COR-L47 (cell line): Measurements from ENCODE around the gene FCGR3B.
"Not testable (repeated sequence)": the region's sequence is repeated elsewhere in the genome, so short reads cannot be mapped to it uniquely, and the experiment has no call there.

Experiments
- DNase-seq: peaks from one replicate; lab custom pipeline; 2025; lab: John Stamatoyannopoulos, UW

The FCGR3B gene

DNA sequence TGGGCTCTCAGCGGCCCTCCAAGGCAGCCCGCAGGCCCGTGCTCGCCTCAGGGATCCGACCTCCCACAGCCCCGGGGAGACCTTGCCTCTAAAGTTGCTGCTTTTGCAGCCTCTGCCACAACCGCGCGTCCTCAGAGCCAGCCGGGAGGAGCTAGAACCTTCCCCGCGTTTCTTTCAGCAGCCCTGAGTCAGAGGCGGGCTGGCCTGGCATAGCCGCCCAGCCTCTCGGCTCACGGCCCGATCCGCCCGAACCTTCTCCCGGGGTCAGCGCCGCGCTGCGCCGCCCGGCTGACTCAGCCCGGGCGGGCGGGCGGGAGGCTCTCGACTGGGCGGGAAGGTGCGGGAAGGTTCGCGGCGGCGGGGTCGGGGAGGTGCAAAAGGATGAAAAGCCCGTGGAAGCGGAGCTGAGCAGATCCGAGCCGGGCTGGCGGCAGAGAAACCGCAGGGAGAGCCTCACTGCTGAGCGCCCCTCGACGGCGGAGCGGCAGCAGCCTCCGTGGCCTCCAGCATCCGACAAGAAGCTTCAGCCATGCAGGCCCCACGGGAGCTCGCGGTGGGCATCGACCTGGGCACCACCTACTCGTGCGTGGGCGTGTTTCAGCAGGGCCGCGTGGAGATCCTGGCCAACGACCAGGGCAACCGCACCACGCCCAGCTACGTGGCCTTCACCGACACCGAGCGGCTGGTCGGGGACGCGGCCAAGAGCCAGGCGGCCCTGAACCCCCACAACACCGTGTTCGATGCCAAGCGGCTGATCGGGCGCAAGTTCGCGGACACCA, 25.0 kb downstream of the FCGR3B start:
- DNase-seq = not testable (repeated sequence)

DNA sequence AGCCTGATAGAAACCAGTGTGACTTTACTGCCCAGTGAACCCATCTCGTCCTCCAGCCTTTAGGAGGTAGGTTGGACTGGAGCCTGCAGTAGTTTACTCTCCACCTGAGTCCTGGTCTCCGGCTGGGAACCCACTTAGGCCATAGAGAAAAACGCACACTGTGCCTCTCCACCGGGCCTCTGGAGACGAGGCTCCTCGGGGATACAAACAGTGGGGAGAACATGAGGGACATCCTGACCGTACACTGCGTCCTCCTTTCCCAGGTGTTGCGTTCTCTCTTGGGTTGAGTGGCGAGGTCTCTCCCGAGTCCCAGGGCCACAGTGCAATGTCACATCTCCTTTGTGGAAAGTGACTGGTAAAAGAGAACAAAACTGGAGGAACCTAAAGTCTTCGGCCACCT, 26.0 kb downstream of the FCGR3B start:
- not testable (repeated sequence) for DNase-seq

DNA sequence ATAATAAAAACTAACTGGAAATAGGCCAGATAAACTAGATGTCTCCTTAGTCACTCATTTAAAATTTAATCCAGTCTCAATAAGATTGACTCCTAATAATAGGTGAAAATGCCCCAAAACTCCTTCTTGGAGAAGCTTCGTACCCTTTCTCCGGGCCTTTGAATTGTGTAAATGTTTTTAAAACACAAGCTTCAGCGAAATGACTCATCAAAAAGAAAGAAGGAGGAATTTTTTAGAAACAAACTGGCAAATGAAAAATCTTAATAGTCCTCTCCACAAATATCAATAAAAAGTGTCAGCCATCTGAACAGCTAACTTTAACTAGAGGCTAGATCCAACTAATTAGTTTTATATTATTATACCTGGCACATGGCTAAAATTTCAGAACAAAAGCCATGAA, 33.9 kb downstream of the FCGR3B start:
- not testable (repeated sequence) for DNase-seq

DNA sequence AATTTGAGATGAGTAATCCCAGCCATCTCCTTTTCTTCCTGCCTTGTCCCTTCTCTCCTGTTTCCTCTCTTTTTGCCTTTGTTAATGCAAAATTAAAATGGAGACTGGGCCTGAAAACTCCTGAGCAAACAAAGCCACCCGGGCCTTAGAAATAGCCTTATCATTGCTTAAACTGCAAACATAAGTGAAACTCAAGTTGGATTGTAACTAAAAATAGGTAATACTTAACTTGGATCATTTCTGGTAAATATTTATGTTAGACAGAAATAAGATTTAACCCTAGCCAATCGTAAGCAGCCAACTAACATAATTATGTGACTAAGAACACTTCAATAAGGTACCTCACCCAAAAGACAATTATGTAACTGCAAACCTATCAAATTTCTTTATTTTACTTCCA, 35.4 kb downstream of the FCGR3B start:
- not testable (repeated sequence) for DNase-seq

DNA sequence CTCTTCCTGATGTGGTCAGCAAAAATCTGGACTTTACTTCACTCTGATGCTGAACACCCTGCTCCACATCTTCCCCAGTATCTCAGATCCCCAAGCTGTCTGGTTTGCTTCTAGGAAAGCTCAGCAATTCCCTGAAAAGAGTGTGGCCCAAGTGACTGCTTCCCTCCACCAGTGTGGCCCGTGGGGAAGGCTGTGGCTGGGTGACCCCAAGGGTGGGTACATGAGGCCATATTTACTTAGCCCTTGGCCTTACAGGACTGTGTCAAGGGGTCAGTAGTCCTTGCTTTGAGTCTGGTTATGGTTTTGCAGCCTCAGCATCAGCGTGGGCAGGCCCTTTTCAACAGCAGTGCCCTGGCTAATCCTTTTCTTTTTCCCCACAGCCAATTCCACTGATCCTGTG, 35.8 kb downstream of the FCGR3B start:
- not testable (repeated sequence) for DNase-seq

DNA sequence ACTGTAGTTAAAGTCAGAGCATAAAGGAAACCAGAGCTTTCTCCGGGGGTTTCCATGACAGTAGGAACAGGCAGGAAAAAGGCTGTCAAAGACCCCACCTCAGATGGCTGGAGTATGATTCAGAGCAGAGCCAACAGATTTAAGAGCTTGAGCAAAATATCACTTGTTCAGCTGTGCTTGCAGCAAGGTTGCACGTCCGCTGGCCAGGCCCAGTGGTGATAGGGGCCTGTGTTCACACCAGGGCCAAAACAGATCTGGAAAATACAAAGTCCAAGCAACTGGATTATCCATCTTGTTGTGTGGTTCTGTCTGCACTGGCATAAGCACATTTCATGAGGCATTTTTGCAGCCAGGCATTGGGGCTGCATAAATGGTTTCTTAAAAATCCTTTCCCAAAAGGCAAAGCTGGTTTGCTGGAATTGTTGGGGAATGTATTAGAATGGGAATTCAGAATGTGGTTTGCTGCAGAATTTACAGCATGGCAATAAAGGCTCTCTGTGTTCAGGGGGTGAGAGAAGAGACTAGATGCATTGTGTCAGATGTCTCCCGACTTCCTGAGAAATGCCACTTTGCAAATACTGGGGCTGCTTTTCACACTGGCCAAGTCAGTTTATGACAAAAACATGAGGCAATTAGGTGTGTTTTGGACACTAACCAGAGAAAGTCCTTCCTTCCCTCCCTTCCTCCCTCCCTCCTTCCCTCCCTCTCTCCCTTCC, 36.5 kb downstream of the FCGR3B start:
- DNase-seq = not testable (repeated sequence)

DNA sequence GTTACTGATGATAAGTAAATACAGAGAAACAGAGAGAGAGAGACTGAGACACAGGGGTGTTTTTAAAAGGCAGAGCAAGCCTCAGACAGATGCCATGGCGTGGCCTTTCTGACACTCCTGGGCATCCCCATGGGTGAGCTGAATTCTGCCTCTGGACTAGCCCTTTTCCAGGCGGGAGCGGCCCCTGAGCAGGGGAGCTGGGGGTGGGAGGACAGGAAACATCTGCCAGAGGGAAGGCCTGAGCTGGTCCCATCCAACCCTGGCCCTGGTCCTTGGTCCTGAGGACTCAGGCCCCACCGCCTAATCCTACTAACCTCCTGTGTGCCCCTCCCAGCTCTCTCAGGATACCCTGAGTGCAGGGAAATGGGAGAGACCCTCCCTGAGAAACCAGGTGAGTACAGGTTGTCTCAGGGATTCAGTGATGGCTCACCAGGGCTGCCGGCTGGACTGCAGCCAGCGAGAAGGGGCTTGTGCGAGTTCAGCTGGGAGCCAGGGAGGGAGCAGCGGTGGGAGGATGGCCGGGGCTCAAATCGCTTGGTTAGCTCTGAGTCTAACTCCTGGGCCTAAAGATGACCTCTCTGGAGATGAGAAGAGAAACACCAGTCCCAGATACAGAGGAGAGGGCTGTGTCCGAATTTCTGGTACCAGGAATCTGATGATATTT, 37.8 kb downstream of the FCGR3B start:
- not testable (repeated sequence) for DNase-seq

DNA sequence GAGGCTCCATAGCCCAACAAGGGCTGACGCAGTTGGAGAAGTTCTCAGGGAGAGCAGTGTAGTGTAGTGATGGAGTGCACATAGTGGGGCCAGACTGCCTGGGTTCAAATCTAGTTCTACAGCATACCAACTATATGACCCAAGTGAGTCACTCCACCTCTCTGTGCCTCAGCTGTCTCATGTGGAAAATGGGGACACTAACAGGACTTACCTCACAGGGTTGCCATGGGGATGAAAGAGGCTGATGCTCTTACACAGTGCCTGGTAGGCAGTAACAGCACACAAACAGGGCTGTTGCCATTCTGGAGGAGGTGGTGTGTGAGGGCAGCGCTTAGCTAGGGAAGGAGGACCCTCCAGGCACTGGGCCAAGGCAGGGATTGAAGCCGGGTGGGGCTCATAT, 38.4 kb downstream of the FCGR3B start:
- DNase-seq = not testable (repeated sequence)

DNA sequence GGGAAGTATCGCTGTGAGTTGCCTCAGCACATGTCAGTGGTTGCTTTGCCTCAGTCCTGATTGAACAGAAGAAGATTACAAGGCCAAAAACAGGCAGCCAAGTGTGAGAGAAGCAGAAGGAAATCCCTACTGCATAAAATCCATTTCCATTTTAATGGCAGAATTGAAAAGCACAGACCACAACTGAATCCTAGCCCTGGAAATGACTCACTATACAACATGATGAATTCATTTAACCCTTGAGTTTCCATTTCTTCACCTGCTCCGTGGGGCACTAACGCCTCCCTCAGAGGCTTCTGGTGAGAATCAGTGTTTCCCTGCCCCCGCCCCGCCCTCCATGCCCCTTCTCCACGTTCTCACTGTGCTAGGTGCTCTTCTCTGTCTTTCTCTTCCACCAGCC, 41.1 kb downstream of the FCGR3B start:
- DNase-seq = not testable (repeated sequence)

DNA sequence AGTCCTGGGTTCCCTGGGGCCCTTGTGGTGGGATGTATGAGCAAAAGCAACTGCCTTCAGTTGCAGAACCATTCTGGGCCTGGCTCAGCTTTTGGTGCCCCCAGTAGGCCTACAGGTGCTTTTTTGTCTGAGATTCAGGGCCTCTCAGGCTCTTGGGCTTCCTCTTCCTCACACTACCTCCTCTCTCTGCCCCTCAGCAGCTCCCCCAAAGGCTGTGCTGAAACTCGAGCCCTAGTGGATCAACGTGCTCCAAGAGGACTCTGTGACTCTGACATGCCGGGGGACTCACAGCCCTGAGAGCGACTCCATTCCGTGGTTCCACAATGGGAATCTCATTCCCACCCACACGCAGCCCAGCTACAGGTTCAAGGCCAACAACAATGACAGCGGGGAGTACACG, 41.6 kb downstream of the FCGR3B start:
- DNase-seq = not testable (repeated sequence)

DNA sequence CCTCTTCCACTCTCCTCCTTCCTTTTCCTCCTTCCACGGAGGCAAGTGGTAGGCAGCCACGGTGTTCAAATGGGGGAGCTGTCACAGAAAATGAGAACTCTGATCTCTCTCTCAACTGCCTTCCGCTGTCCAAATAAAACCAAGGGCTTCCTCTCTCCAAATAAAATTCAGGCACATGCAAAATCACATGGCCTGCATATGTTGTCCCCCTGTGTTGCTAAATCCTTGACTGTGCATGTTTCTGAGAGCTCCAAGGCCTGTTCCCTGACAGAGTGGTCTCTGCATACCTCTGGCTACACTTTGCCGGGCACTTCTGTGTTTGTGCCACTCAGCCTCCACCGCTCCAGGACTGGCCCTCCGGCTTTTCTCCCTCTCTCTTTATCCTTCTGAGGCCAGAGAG, 42.4 kb downstream of the FCGR3B start:
- not testable (repeated sequence) for DNase-seq

DNA sequence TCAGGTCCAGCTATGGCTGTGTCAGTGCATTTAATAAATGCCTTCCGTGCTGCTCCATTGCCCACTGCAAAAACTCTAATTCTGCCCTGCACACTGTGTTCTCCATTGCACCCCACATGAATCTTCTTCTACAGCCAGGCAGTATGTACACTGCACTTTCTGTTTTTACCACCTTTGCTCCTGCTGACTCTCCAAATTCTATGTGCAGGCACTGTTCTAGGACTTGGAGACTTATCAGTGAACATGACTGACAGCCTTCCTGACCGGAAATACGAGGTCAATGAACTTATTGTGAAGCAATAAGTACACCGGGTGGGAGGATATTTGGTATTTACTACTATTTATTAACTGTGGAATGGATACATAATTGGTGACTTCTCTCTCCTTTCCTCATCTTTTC, 48.1 kb downstream of the FCGR3B start:
- not testable (repeated sequence) for DNase-seq

DNA sequence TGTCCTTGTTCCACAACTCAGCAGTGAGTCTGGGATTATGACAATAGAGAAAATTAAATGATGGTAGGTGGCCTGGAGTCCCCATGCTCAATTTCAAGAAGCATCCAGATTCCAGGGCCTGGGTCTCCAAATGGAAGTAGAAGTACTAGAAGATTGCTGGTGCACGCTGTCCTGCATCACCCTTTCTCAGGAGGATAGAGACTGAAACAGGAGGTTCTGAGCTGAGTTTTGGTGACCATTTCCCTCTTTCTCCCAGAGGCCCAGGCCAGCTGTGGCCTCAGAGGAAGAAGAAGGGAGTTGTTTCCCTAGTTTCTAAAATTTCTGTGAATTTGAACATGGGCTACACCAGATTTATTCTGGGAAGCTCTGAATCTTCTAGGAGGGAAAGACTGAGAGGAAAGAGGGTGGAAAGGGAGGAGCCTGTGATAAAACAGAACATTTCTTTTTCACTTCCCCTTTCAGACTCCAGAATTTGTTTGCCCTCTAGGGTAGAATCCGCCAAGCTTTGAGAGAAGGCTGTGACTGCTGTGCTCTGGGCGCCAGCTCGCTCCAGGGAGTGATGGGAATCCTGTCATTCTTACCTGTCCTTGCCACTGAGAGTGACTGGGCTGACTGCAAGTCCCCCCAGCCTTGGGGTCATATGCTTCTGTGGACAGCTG, 50.0 kb downstream of the FCGR3B start:
- DNase-seq = not testable (repeated sequence)

DNA sequence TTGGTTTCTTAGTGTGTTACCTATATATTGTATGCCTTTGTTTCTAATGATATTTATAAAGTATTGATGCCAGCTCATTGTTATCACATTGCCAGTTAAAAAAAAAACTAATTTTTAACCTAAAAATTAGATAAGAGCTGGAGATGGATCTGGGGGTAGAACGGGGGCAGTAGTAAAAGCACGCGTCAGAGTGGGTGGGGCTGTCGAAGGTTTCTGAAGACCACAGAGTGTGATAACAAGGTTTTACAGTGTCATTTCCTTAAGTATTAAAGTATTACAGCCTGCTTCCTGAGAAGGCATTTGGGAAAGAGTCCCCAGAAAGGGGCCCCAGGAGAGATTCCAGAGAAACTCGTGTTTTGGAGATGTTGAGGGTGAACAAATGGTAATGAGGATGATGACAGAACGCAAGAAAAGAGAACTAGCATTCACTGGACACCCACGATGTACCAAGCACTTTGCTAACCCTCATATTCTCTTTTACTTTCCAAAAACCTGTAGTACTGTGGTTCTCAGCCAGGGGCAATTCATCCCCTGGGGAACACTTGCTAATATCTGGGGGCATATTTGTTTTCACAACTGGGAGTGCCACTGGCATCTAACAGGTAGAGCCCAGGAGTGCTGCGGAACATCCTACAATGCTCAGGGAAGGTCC, 51.0 kb downstream of the FCGR3B start:
- not testable (repeated sequence) for DNase-seq

DNA sequence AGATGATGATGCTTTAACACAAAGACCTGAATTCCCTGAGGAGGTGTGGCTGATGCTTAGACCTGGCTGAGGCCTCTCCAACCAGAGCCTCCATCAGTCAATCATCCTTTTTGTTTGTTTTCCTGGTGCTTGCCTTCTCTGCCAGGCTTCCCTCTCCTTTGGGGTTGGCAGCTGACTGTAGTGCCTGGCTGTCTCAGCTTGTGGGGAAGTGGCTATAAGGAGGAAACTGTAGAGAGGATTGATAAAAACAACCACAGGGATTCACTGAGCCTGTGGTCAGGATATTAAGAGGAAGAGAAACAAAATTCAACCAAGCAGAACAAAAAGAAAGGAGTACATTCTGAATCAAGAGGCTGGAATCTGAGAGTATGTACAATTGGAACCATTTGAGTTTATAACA, 54.3 kb downstream of the FCGR3B start:
- DNase-seq = not testable (repeated sequence)
